HepG2 (cell line): ENCODE results near the gene NKD2. TPM values are rescaled to one million over a fixed set of nuclear protein-coding genes. Genes with fewer than 3 reads are reported as not detected.

Experiments
- FOXJ3 ChIP-seq: sonication (generic); formaldehyde crosslinking; IDR thresholded peaks from 2 replicates; pipeline ENCODE4 v1.4.0; 2020; ENCODE audit warnings: missing genetic modification reagents, mild to moderate bottlenecking, borderline replicate concordance
- GLI4 ChIP-seq: sonication (generic); formaldehyde crosslinking; IDR thresholded peaks from 2 replicates; pipeline ENCODE4 v1.5.1; 2020; ENCODE audit warnings: missing genetic modification reagents, mild to moderate bottlenecking, moderate library complexity, borderline replicate concordance
- HIVEP1 ChIP-seq: sonication (generic); formaldehyde crosslinking; IDR thresholded peaks from 2 replicates; pipeline ENCODE4 v1.4.0; 2020; ENCODE audit warnings: mild to moderate bottlenecking, missing genetic modification reagents
- IRF9 ChIP-seq: sonication (generic); formaldehyde crosslinking; IDR thresholded peaks from 2 replicates; pipeline ENCODE4 v1.8.0; 2022; ENCODE audit warnings: missing genetic modification reagents, mild to moderate bottlenecking, borderline replicate concordance
- KDM2A ChIP-seq: sonication (generic); formaldehyde crosslinking; IDR thresholded peaks from 2 replicates; pipeline ENCODE4 v1.4.0; 2020; ENCODE audit warnings: low read depth, missing genetic modification reagents, borderline replicate concordance
- MAFG ChIP-seq: sonication (generic); formaldehyde crosslinking; IDR thresholded peaks from 2 replicates; pipeline ENCODE4 v1.5.1; 2020; ENCODE audit warnings: mild to moderate bottlenecking, missing genetic modification reagents
- NFKB2 ChIP-seq: sonication (generic); formaldehyde crosslinking; IDR thresholded peaks from 2 replicates; pipeline ENCODE4 v1.4.0; 2020; ENCODE audit warnings: missing genetic modification reagents, borderline replicate concordance
- SMARCE1 ChIP-seq: fragments of 450-650 bp; IDR thresholded peaks from 2 replicates; pipeline ENCODE4 v1.6.1; 2017; ENCODE audit warnings: borderline replicate concordance
- SRF ChIP-seq: IDR thresholded peaks from 2 replicates; pipeline ENCODE4 v1.6.1; 2011; ENCODE audit warnings: mild to moderate bottlenecking, low read depth, low read length, moderate library complexity
- TBX3 ChIP-seq: fragments of 450-650 bp; IDR thresholded peaks from 2 replicates; pipeline ENCODE4 v1.6.1; 2017; ENCODE audit warnings: antibody characterized with exemption, mild to moderate bottlenecking, inconsistent platforms, borderline replicate concordance
- ZBTB44 ChIP-seq: sonication (generic); formaldehyde crosslinking; IDR thresholded peaks from 2 replicates; pipeline ENCODE4 v1.4.0; 2020; ENCODE audit warnings: missing genetic modification reagents
- ZNF142 ChIP-seq: sonication (generic); formaldehyde crosslinking; IDR thresholded peaks from 2 replicates; pipeline ENCODE4 v1.4.0; 2020; ENCODE audit warnings: missing genetic modification reagents
- ZNF280B ChIP-seq: sonication (generic); formaldehyde crosslinking; IDR thresholded peaks from 2 replicates; pipeline ENCODE4 v1.5.0; 2020; ENCODE audit warnings: missing genetic modification reagents, mild to moderate bottlenecking, borderline replicate concordance
- ZNF30 ChIP-seq: sonication (generic); formaldehyde crosslinking; IDR thresholded peaks from 2 replicates; pipeline ENCODE4 v1.5.0; 2020; ENCODE audit warnings: mild to moderate bottlenecking, missing genetic modification reagents
- ZNF556 ChIP-seq: sonication (generic); formaldehyde crosslinking; IDR thresholded peaks from 2 replicates; pipeline ENCODE4 v1.4.0; 2020; ENCODE audit warnings: mild to moderate bottlenecking, missing genetic modification reagents, borderline replicate concordance
- ZNF703 ChIP-seq: sonication (generic); formaldehyde crosslinking; IDR thresholded peaks from 2 replicates; pipeline ENCODE4 v1.5.1; 2020; ENCODE audit warnings: missing genetic modification reagents, mild to moderate bottlenecking, moderate library complexity, borderline replicate concordance
- polyA plus RNA-seq, 8 experiments: library from polyadenylated mRNA; depleted of rRNA in 3 of 8; stranded (reverse) in 7 of 8; unstranded in 1 of 8; fragments of >200 nt; fragmentation: Illumina TruSeq in 4 of 8; extraction: Trizol in 4 of 8; gene quantifications; 2 replicates each; pipeline versions ENCODE4 v1.2.1 to v1.2.3, GENCODE V29; 2011 to 2016; ENCODE audit warnings: low read depth in 4 of 8, missing spikeins in 1 of 8, mixed read lengths in 1 of 8; ENCODE audit not compliant: insufficient read depth in 1 of 8
- total RNA-seq, 5 experiments: library from RNA; depleted of rRNA; stranded (reverse); fragments of >200 nt; fragmentation: Illumina TruSeq; extraction: Trizol; gene quantifications; 2 replicates each; pipeline ENCODE4 v1.2.3, GENCODE V29; 2016; ENCODE audit warnings: low read depth in 1 of 5

The NKD2 gene
- total and polyA plus RNA-seq, 2 of the 13 experiments (the other 11 are each of a cell fraction or from before 2014, with no cell fraction given), result 0.53 to 0.82 TPM

GRCh38 chr5:1004461-1005248, 3.9 kb upstream of the NKD2 start (continued):
- TF ChIP-seq MAFG (CRISPR knock-in tag) (no peak), ZNF556 (CRISPR knock-in tag) (no peak), NFKB2 (CRISPR knock-in tag) (no peak), SMARCE1 (no peak), ZNF142 (CRISPR knock-in tag) (no peak), HIVEP1 (CRISPR knock-in tag) (no peak), ZNF703 (CRISPR knock-in tag) (no peak), TBX3 (no peak), SRF (no peak), ZNF280B (CRISPR knock-in tag) (no peak), KDM2A (0 out of 2 replicates have a peak, but pooled peaks have one; percentile 37), IRF9 (CRISPR knock-in tag) (0 out of 2 replicates have a peak, but pooled peaks have one; percentile 58), ZNF30 (CRISPR knock-in tag) (no peak), FOXJ3 (no peak), GLI4 (CRISPR knock-in tag) (no peak), ZBTB44 (no peak)
